Heart right ventricle (tissue), 16 donors: Measurements from ENCODE around the gene TEX26. TPM values are rescaled to one million over a fixed set of nuclear protein-coding genes. Genes with fewer than 3 reads are reported as not detected.
"Not testable (repeated sequence)": the region's sequence is repeated elsewhere in the genome, so short reads cannot be mapped to it uniquely, and the experiment has no call there.

Experiments used
- ATAC-seq, 8 donors: fragments of 200-7000 bp; cut with Tn5 transposase; one replicate each; pipeline ENCODE4 v1.9.1; 2020; ENCODE audit warnings: mild to moderate bottlenecking in 8 of 8, moderate library complexity in 8 of 8, moderate number of reproducible peaks in 1 of 8
- DNase-seq, 2 donors: peaks; one replicate each; pipeline ENCODE4 v3.0.0-alpha.2; 2020
- H3K27ac ChIP-seq, 10 donors: fragments of 200-600 bp; sonication (generic) in 2 of 10; one replicate each; pipeline versions ENCODE4 v1.5.0 to v1.8.0; 2020 to 2022; ENCODE audit warnings: mild to moderate bottlenecking in 3 of 10
- H3K27me3 ChIP-seq, 7 donors: fragments of 200-600 bp; one replicate each; pipeline ENCODE4 v1.8.0; 2021 to 2022; ENCODE audit warnings: mild to moderate bottlenecking in 2 of 7
- H3K36me3 ChIP-seq, 9 donors: fragments of 200-600 bp; sonication (generic) in 1 of 9; one replicate each; pipeline versions ENCODE4 v1.5.0 to v1.8.0; 2020 to 2022; ENCODE audit warnings: mild to moderate bottlenecking in 2 of 9
- H3K4me1 ChIP-seq, 9 donors: fragments of 200-600 bp; sonication (generic) in 1 of 9; one replicate each; pipeline versions ENCODE4 v1.5.0 to v1.8.0; 2020 to 2022; ENCODE audit warnings: mild to moderate bottlenecking in 4 of 9
- H3K4me3 ChIP-seq, 10 donors: fragments of 200-600 bp; sonication (generic) in 2 of 10; one replicate each; pipeline versions ENCODE4 v1.5.0 to v1.8.0; 2020 to 2022; ENCODE audit warnings: mild to moderate bottlenecking in 7 of 10, moderate library complexity in 2 of 10
- H3K9me3 ChIP-seq, 11 donors: fragments of 200-600 bp in 10 of 11; sonication (generic) in 2 of 11; one replicate each; pipeline versions ENCODE4 v1.5.0 to v1.8.0; 2013 to 2022; ENCODE audit warnings: mild to moderate bottlenecking in 2 of 11, control low read depth in 1 of 11, moderate library complexity in 1 of 11
- CTCF ChIP-seq, 9 donors: fragments of 200-600 bp; sonication (generic) in 2 of 9; IDR thresholded peaks; one replicate each; pipeline versions ENCODE4 v1.5.0 to v1.8.0; 2021 to 2022; ENCODE audit warnings: antibody characterized with exemption in 9 of 9, mild to moderate bottlenecking in 5 of 9, moderate library complexity in 1 of 9
- WGBS, 2 donors: extraction: QIAGEN DNeasy Blood & Tissue Kit; methylation state at CpG; one replicate each; pipeline ENCODE4 v1.1.7; 2013; ENCODE audit warnings: inconsistent platforms in 1 of 2; 5-methylcytosine and 5-hydroxymethylcytosine counted together
- intact Hi-C, 10 donors: fragments of 100-400 bp; cut with DNase I; formaldehyde crosslinking; loops; one replicate each; pipeline versions ENCODE4 v1.11.1 to v1.14.2; 2022
- polyA plus RNA-seq, 2 donors: library from polyadenylated mRNA; stranded (reverse); fragments of 200-250 nt; gene quantifications; one replicate each; pipeline ENCODE4 v1.2.3, GENCODE V29; 2013
- total RNA-seq, 10 donors: library from RNA; stranded (reverse); fragmentation: NEBNext Ultra II Directional in 3 of 10; extraction: Animal tissue kit (Norgen Biotek cat#: 25700) in 3 of 10; gene quantifications; one replicate each; pipeline versions ENCODE4 v1.2.1 to v1.2.4, GENCODE V29; 2021 to 2023
- donor health status: Arrhythmogenic right ventricular cardiomyopathy.
- donor health status: ischemic (EF 13 %, LVEDD 7.1; RV severe dilation, severe dysfunction).
- donor health status: healthy with polysubstance abuse.
- donor health status: DM: no; HTN: yes; CAD: no.
- donor health status: DM: no; HTN: no; CAD: no.
- donor health status: ischemic (EF 25% LVEDD 6.9; RV normal size, moderate dysfunction).
- donor health status: ischemic (EF 25% LVEDD 5.7; RV mildly dilated, moderate dysfunction).
- donor health status: healthy.
- donor health status: DM: yes; HTN: yes; CAD: no.
- donor health status: Ischemic cardiomyopathy.
- donor health status: ischemic (EF 35%, LVEDD 5.7; RV mildly dilated, moderate dysfunction).
- donor health status: nonischemic (EF 11% LVEDD 7.7; RV severe dilation, severe dysfunction).
- donor health status: DM: yes; HTN: yes; CAD: no.
- donor health status: PGD.
- donor health status: ischemic (EF 29% LVEDD 5.4; RV normal size, mild dysfunction).
- donor health status: nonischemic (EF 23%, LVEDD 6.1; RV moderate dilation, normal function).

The TEX26 gene
- total and polyA plus RNA-seq, 12 donors = not detected

- H3K27ac ChIP-seq = no peak overlapping the region
- no peaks in the 10 kb centered on the region for H3K27me3 ChIP-seq
- intact Hi-C loops = no loop called here
- ATAC-seq (no peak), DNase-seq (no peak)
- WGBS, 2 donors = 85 to 100% methylated on average over 1 of the region's 1 CpG
- no peak for TF ChIP-seq CTCF (IDR thresholded peaks at IDR 0.05)
- H3K4me3 ChIP-seq = no peak overlapping the region
- H3K36me3 ChIP-seq = peaks cover 0 to 19% (median 0%) of the 10 kb centered on the region in 9 donors
- H3K9me3 ChIP-seq = no peaks in the 10 kb centered on the region
- H3K4me1 ChIP-seq = peaks cover 0 to 6% (median 0%) of the 10 kb centered on the region in 9 donors
These were observed 9.0 kb upstream of the TEX26 start for GRCh38 chr13:30923418-30923817.

- H3K4me1 ChIP-seq = no peaks in the 10 kb centered on the region
- TF ChIP-seq CTCF (IDR thresholded peaks at IDR 0.05) = no peak
- WGBS, 2 donors = 81 to 84% methylated on average over 3 of the region's 3 CpGs
- H3K27me3 ChIP-seq = no peaks in the 10 kb centered on the region
- DNase-seq = no peak
- intact Hi-C loops = no loop called here
- H3K9me3 ChIP-seq = no peaks in the 10 kb centered on the region
- no peak overlapping the region for H3K4me3 ChIP-seq
- H3K27ac ChIP-seq = no peak overlapping the region
- peaks cover 0 to 19% (median 0%) of the 10 kb centered on the region in 9 donors for H3K36me3 ChIP-seq
- ATAC-seq = no peak
These were observed 7.7 kb upstream of the TEX26 start for GRCh38 chr13:30924721-30925120.

- DNase-seq (no peak), ATAC-seq (no peak)
- Histone ChIP-seq H3K27ac (no peak overlapping the region), H3K9me3 (no peaks in the 10 kb centered on the region), H3K4me3 (no peak overlapping the region), H3K4me1 (no peaks in the 10 kb centered on the region), H3K27me3 (peaks cover 0 to under 1% (median 0%) of the 10 kb centered on the region in 7 donors), H3K36me3 (peaks cover 0 to 19% (median 0%) of the 10 kb centered on the region in 9 donors)
- WGBS, 2 donors = 90 to 98% methylated on average over 1 of the region's 1 CpG
- intact Hi-C loops = no loop called here
- TF ChIP-seq CTCF (IDR thresholded peaks at IDR 0.05) = no peak
These were observed 7.0 kb upstream of the TEX26 start for GRCh38 chr13:30925429-30925828.

GRCh38 chr13:30926781-30927180 is 5.7 kb upstream of the TEX26 start:
- Histone ChIP-seq H3K4me1 (no peaks in the 10 kb centered on the region), H3K27me3 (peaks cover 0 to 4% (median 0%) of the 10 kb centered on the region in 7 donors), H3K4me3 (no peak overlapping the region), H3K27ac (no peak overlapping the region), H3K9me3 (no peaks in the 10 kb centered on the region), H3K36me3 (peaks cover 0 to 15% (median 0%) of the 10 kb centered on the region in 9 donors)
- WGBS, 2 donors = 91 to 94% methylated on average over 3 of the region's 3 CpGs
- DNase-seq (no peak), ATAC-seq (no peak)
- intact Hi-C loops = no loop called here
- TF ChIP-seq CTCF (IDR thresholded peaks at IDR 0.05) = no peak

GRCh38 chr13:30927188-30927587 is 5.3 kb upstream of the TEX26 start:
- DNase-seq, H3K4me1 ChIP-seq, H3K27ac ChIP-seq, intact Hi-C loops, H3K27me3 ChIP-seq, H3K4me3 ChIP-seq, H3K9me3 ChIP-seq, ATAC-seq: not testable (repeated sequence)
- H3K36me3 ChIP-seq = peaks cover 0 to 12% (median 0%) of the 10 kb centered on the region in 9 donors
- 68 to 73% methylated on average over 3 of the region's 3 CpGs for WGBS, 2 donors
